Measurements from ENCODE around the gene CASP8AP2. TPM values are rescaled to one million over a fixed set of nuclear protein-coding genes. Genes with fewer than 3 reads are reported as not detected.
A peak's percentile ranks its signal among the peaks of the same experiment; 100 is the strongest.

Gene CASP8AP2
- total and polyA plus RNA-seq, 2 of the 13 experiments (the other 11 are each of a cell fraction or from before 2014, with no cell fraction given) = 5.7 to 13.5 TPM

DNA sequence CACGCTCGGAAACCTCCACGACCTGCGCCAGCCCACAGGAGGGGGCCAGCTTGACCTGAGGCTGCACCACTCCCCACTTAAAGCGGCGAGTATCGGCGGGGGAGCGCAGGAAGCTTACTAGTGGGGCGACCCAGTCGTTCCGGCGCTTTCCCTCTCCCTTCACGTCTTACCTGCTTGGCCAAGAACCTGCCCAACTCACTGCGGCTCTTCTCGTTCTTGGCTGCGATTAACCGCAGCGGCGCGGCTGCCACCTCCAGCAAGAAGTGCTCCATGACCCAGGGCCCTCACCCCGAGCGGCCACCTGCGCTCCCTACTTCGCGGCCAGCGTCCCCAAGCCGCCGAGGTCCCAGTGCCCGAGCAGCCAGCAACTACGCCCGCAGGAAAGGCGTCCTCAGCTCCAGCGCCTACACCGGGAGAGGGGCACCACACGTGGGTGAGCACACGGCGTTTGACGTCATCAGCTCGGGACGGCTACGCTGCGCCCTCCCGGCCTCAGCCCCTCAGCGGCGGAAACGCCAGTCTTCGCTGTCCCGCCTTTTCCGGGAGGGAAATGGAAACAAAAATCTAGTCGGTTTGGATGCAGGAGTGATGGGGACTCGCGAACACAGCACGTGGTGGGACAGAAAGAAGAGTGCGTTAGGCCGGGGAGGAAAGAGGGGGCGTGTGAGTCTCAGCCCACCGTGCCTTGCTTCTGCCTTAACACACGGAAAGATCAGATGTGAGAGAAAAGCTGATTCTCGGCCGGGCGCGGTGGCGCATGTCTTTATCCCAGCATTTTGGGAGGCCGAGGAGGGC is 10.1 kb upstream of the CASP8AP2 start, which contains the start of gene MDN1 (continued):
- TF ChIP-seq GRHL1 (CRISPR knock-in tag; conservative IDR thresholded peaks at IDR 0.05) = no peak
- no peak; the same call in 1 of the 2 replicates for TF ChIP-seq HNF4G (IDR thresholded peaks at IDR 0.05; ENCODE audit: borderline replicate concordance, low read depth, low read length)
- TF ChIP-seq HNF4G (CRISPR knock-in tag; IDR thresholded peaks at IDR 0.05; ENCODE audit: borderline replicate concordance, low read depth) = peak; percentile 22; the same call in 1 of the 2 replicates
- TF ChIP-seq ZNF234 (CRISPR knock-in tag; conservative IDR thresholded peaks at IDR 0.05) = no peak; the same call in 1 of the 2 replicates
- no peak for TF ChIP-seq PRPF4 (IDR thresholded peaks at IDR 0.05; ENCODE audit: low read depth, low read length, poor library complexity, severe bottlenecking)
- no peak for TF ChIP-seq TRIM24 (CRISPR knock-in tag; IDR thresholded peaks at IDR 0.05)
- TF ChIP-seq MAFK (conservative IDR thresholded peaks at IDR 0.05 in 1 of 2, IDR thresholded peaks at IDR 0.05 in 1 of 2; ENCODE audit: low read length in 2 of 2) = no peak
- no peak for TF ChIP-seq AKNA (CRISPR knock-in tag; IDR thresholded peaks at IDR 0.05; ENCODE audit: borderline replicate concordance)
- peak in 1 of 2 experiments; percentile 96; a peak in 2 of 4 replicates for TF ChIP-seq KLF16 (CRISPR knock-in tag; IDR thresholded peaks at IDR 0.05)
- TF ChIP-seq ZFX (CRISPR knock-in tag; IDR thresholded peaks at IDR 0.05; ENCODE audit: low read depth) = peak; percentile 85
- TF ChIP-seq ZNF660 (CRISPR knock-in tag; IDR thresholded peaks at IDR 0.05; ENCODE audit: borderline replicate concordance, low read depth) = no peak
- TF ChIP-seq IRF1 (CRISPR knock-in tag; IDR thresholded peaks at IDR 0.05; ENCODE audit: low read depth) = peak; percentile 79; the same call in 1 of the 2 replicates
- no peak for TF ChIP-seq STAT5B (CRISPR knock-in tag; IDR thresholded peaks at IDR 0.05)

All from HepG2 (cell line).